HCT116 (cell line): Measurements from ENCODE around the gene TOP1. TPM values are rescaled to one million over a fixed set of nuclear protein-coding genes. Genes with fewer than 3 reads are reported as not detected.

Experiments used
- ATAC-seq: fragments of 200-7000 bp; cut with Tn5 transposase; 2 replicates; pipeline ENCODE4 v1.9.1; 2020; ENCODE audit warnings: mild to moderate bottlenecking, moderate library complexity
- BruUV-seq: library from RNA; stranded (reverse); fragments of 400-500 nt; replicated peaks from 2 replicates; lab custom pipeline; 2021; lab: Mats Ljungman, UMichigan
- CTCF ChIA-PET: fragments of 300-600 bp; sonication (Branson Sonifier 250); formaldehyde crosslinking; loops from one replicate; lab custom pipeline; 2021; ENCODE audit warnings: antibody characterized with exemption; lab: Charles Lee
- POLR2A ChIA-PET: fragments of 300-600, 350-600 bp; sonication (Branson Sonifier 250); formaldehyde crosslinking; loops from one replicate; lab custom pipeline; 2021; ENCODE audit warnings: antibody characterized with exemption; lab: Charles Lee
- RAD21 ChIA-PET, 2 experiments: fragments of 300-600 bp; sonication (Branson Sonifier 250); formaldehyde crosslinking; loops; one replicate each; lab custom pipeline; 2023; ENCODE audit warnings: low total read pairs in 2 of 2; ENCODE audit not compliant: uncharacterized antibody in 2 of 2, unreplicated experiment in 2 of 2, low non-redundant PET in 1 of 2; lab: Charles Lee
- DNase-seq: peaks from one replicate; pipeline ENCODE4 v3.0.0-alpha.2; 2010; ENCODE audit warnings: low read depth, low spot score
- H2AFZ ChIP-seq: fragments of 200-600 bp; shearing (Covaris generic), sonication (generic); 2 replicates; pipeline ENCODE4 v1.6.1; 2017; ENCODE audit warnings: low read depth, mixed run types, mixed read lengths, antibody characterized with exemption, low read length; ENCODE audit not compliant: poor library complexity, severe bottlenecking
- H3K27ac ChIP-seq: 2 replicates; pipeline ENCODE4 v1.5.1; 2012; ENCODE audit warnings: low read depth, low read length
- H3K27me3 ChIP-seq: fragments of 200-600 bp; sonication (generic); 2 replicates; pipeline ENCODE4 v1.6.1; 2016; ENCODE audit warnings: mixed run types, low read length, mixed read lengths; ENCODE audit not compliant: insufficient read depth
- H3K36me3 ChIP-seq, 2 experiments: fragments of 200-500 bp in 1 of 2; fragments of 200-600 bp in 1 of 2; sonication (Bioruptor generic) in 1 of 2; sonication (generic) in 1 of 2; 2 replicates each; pipeline versions ENCODE4 v1.5.1 to v1.6.1; 2014 to 2016; ENCODE audit warnings: low read length in 2 of 2, inconsistent platforms in 1 of 2, mixed read lengths in 1 of 2, mixed run types in 1 of 2; ENCODE audit not compliant: insufficient read depth in 2 of 2, control insufficient read depth in 1 of 2
- H3K4me1 ChIP-seq, 2 experiments: fragments of 200-600 bp in 1 of 2; sonication (generic) in 1 of 2; 2 replicates each; pipeline versions ENCODE4 v1.5.1 to v1.6.1; 2012 to 2017; ENCODE audit warnings: low read length in 2 of 2, inconsistent platforms in 1 of 2, mild to moderate bottlenecking in 1 of 2, mixed read lengths in 1 of 2, mixed run types in 1 of 2, moderate library complexity in 1 of 2; ENCODE audit not compliant: insufficient read depth in 2 of 2, control insufficient read depth in 1 of 2
- H3K4me2 ChIP-seq: fragments of 200-600 bp; sonication (generic); 2 replicates; pipeline ENCODE4 v1.6.1; 2017; ENCODE audit warnings: mixed run types, low read length, mixed read lengths
- H3K4me3 ChIP-seq, 2 experiments: fragments of 200-600 bp in 1 of 2; sonication (generic) in 1 of 2; replicated peaks in 1 of 2; 2 replicates each; pipeline ENCODE4 v1.5.1; 2011 to 2016; ENCODE audit warnings: low read length in 2 of 2, control low read depth in 1 of 2, low read depth in 1 of 2, mild to moderate bottlenecking in 1 of 2, mixed read lengths in 1 of 2, mixed run types in 1 of 2
- H3K79me2 ChIP-seq: fragments of 200-600 bp; sonication (generic); 2 replicates; pipeline ENCODE4 v1.6.1; 2017; ENCODE audit warnings: mild to moderate bottlenecking, mixed run types, low read length, moderate library complexity, mixed read lengths; ENCODE audit not compliant: insufficient read depth
- H3K9ac ChIP-seq: fragments of 200-600 bp; sonication (generic); 2 replicates; pipeline ENCODE4 v1.6.1; 2016; ENCODE audit warnings: low read length, mixed read lengths
- H3K9me2 ChIP-seq: fragments of 200-600 bp; sonication (generic), shearing (Covaris generic); 2 replicates; pipeline ENCODE4 v1.6.1; 2017; ENCODE audit warnings: mixed run types, mild to moderate bottlenecking, moderate library complexity; ENCODE audit not compliant: insufficient read depth
- H3K9me3 ChIP-seq, 2 experiments: fragments of 200-500 bp in 1 of 2; fragments of 200-600 bp in 1 of 2; sonication (Bioruptor generic) in 1 of 2; sonication (generic) in 1 of 2; 2 replicates each; pipeline ENCODE4 v1.6.1; 2014 to 2017; ENCODE audit warnings: low read length in 2 of 2, mixed read lengths in 2 of 2, inconsistent platforms in 1 of 2, low read depth in 1 of 2, mild to moderate bottlenecking in 1 of 2, mixed run types in 1 of 2, moderate library complexity in 1 of 2; ENCODE audit not compliant: control insufficient read depth in 1 of 2, insufficient read depth in 1 of 2
- H4K20me1 ChIP-seq: fragments of 200-600 bp; sonication (generic), shearing (Covaris generic); 2 replicates; pipeline ENCODE4 v1.6.1; 2017; ENCODE audit warnings: mixed run types, mild to moderate bottlenecking, moderate library complexity; ENCODE audit not compliant: insufficient read depth
- CBX3 ChIP-seq: IDR thresholded peaks from 2 replicates; pipeline ENCODE4 v1.6.1; 2012; ENCODE audit warnings: low read depth
- CTCF ChIP-seq, 3 experiments: fragments of 200-600 bp in 1 of 3; sonication (generic) in 1 of 3; IDR thresholded peaks in 2 of 3; conservative IDR thresholded peaks in 1 of 3; 2 replicates each; pipeline ENCODE4 v1.5.1; 2012 to 2017; ENCODE audit warnings: low read depth in 2 of 3, low read length in 2 of 3, antibody characterized with exemption in 1 of 3, borderline replicate concordance in 1 of 3, control low read depth in 1 of 3, mild to moderate bottlenecking in 1 of 3, mixed read lengths in 1 of 3, mixed run types in 1 of 3, moderate library complexity in 1 of 3; ENCODE audit not compliant: insufficient read depth in 1 of 3
- EZH2phosphoT487 ChIP-seq: fragments of 200-600 bp; IDR thresholded peaks from 2 replicates; pipeline ENCODE4 v1.6.1; 2018; ENCODE audit warnings: antibody characterized with exemption, borderline replicate concordance
- JUND ChIP-seq: IDR thresholded peaks from 2 replicates; pipeline ENCODE4 v1.6.1; 2012
- POLR2A ChIP-seq: IDR thresholded peaks from 2 replicates; pipeline ENCODE4 v1.7.0; 2011; ENCODE audit warnings: borderline replicate concordance; ENCODE audit not compliant: insufficient read depth, insufficient read length; ENCODE audit errors: extremely low read depth
- SIN3A ChIP-seq: IDR thresholded peaks from 2 replicates; pipeline ENCODE4 v1.6.1; 2012; ENCODE audit warnings: low read depth
- SRF ChIP-seq: IDR thresholded peaks from 2 replicates; pipeline ENCODE4 v1.6.1; 2012; ENCODE audit warnings: low read depth
- YY1 ChIP-seq: IDR thresholded peaks from 2 replicates; pipeline ENCODE4 v1.6.1; 2011; ENCODE audit warnings: low read length, low read depth, moderate library complexity, mild to moderate bottlenecking; ENCODE audit not compliant: insufficient replicate concordance; ENCODE audit errors: extremely low read depth
- ZBTB33 ChIP-seq: IDR thresholded peaks from 2 replicates; pipeline ENCODE4 v1.6.1; 2011; ENCODE audit warnings: mild to moderate bottlenecking, low read length, moderate library complexity; ENCODE audit not compliant: insufficient replicate concordance; ENCODE audit errors: extremely low read depth
- ZNF274 ChIP-seq: fragments of 200-500 bp; sonication (Bioruptor generic); IDR thresholded peaks from 2 replicates; pipeline ENCODE4 v1.6.1; 2014; ENCODE audit warnings: mild to moderate bottlenecking, low read depth, low read length, inconsistent platforms
- intact Hi-C: fragments of 100-400 bp; cut with micrococcal nuclease; formaldehyde crosslinking; loops from 2 replicates; pipeline ENCODE4 v1.10.0; 2022
- total RNA-seq: library from RNA; stranded (reverse); gene quantifications from one replicate; pipeline ENCODE4 v1.2.1, GENCODE V29; 2021; ENCODE audit not compliant: unreplicated experiment

TOP1 gene
- total RNA-seq, 1 experiment from 2014 or later = 190 TPM

- ChIA-PET RAD21 (no interaction called here), POLR2A (interaction anchor here (1.2 to 2.7 kb wide), 2 partner anchors 23 to 41 kb away, joined by 6 to 7 read pairs; no protein-coding TSS in a partner anchor), CTCF (interaction anchor here (1.1 kb wide), 1 partner anchor 41 kb away, joined by 3 read pairs; no protein-coding TSS in a partner anchor)
- H2AFZ ChIP-seq = no peak overlapping the region
- H3K4me1 ChIP-seq = peaks cover 28 to 47% of the 10 kb centered on the region in 2 experiments
- no peaks in the 10 kb centered on the region for H3K9me2 ChIP-seq
- BruUV-seq = no TSS peak
- no peak for DNase-seq
- H3K4me2 ChIP-seq = peak overlapping the region; percentile 81; the same call in 1 of the 2 replicates
- H4K20me1 ChIP-seq = peaks cover 41% of the 10 kb centered on the region; the same call in 1 of the 2 replicates
- no peaks in the 10 kb centered on the region for H3K27me3 ChIP-seq
- intact Hi-C loops = no loop called here
- no peak for ATAC-seq
- H3K36me3 ChIP-seq = peaks cover 19 to 36% of the 10 kb centered on the region in 2 experiments; a peak in 3 of 4 replicates
- no peak overlapping the region for H3K27ac ChIP-seq
- no peak for TF ChIP-seq SRF
- no peak for TF ChIP-seq SIN3A
- no peak for TF ChIP-seq EZH2phosphoT487
- no peak for TF ChIP-seq ZBTB33
- no peak for TF ChIP-seq YY1
- TF ChIP-seq ZNF274 = no peak
- TF ChIP-seq JUND = no peak
- TF ChIP-seq POLR2A = no peak
- no peak for TF ChIP-seq CTCF (IDR thresholded peaks at IDR 0.05 in 2 of 3, conservative IDR thresholded peaks at IDR 0.05 in 1 of 3; ENCODE audit: borderline replicate concordance in 1 of 3, insufficient read depth in 1 of 3, low read depth in 2 of 3, low read length in 2 of 3)
- no peak for TF ChIP-seq CBX3
- no peak overlapping the region for H3K9ac ChIP-seq
- peaks cover 76% of the 10 kb centered on the region for H3K79me2 ChIP-seq
- H3K4me3 ChIP-seq = no peak overlapping the region
- H3K9me3 ChIP-seq = no peaks in the 10 kb centered on the region
Measured at GRCh38 chr20:41031243-41031619, 2.6 kb downstream of the TOP1 start.
